CD4-positive, alpha-beta T cell treated with Interleukin-17A for 4 hours (primary cell): ENCODE results near the gene CLIC4.

ENCODE experiments used
- DNase-seq: peaks from one replicate; pipeline ENCODE4 v3.0.0-alpha.2; 2020; ENCODE audit warnings: mixed read lengths

CLIC4 gene

DNA sequence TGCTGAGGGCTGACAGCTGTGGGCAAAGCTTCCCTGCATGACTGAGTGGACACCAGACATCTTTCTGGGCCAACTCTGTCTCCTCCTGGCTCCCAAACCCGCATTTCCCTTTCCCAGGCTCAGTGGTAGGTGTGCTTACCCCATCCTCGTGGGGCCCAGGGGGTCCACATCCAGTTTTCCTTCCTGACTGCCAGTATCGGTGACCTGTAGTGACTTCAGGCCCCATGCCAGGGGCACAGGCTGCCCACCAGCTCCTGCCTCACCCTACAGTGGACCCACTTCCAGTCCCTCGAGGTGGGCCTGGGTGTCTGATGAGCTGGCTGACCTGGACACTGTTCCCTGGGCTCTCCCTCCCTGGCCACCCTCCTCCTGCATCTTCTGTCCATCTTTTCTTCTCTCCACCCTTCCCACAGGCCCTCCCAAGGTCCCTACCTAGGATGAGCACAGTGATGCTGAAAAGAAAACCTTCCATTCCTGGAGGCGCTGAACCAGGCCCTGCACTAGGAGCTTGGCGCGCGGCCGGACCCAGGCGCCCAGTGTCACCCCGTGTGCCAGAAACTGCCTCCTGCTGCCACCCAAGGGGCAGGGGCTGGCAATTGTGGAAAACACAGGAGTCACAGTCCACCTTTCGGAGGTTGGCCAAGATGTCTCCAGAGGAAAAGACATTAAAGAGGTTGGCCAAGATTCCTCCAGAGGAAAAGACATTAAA is 117.7 kb downstream of the CLIC4 start:
- DNase-seq = no peak

- no peak for DNase-seq
These were observed 119.1 kb downstream of the CLIC4 start for GRCh38 chr1:24864370-24864777.

- no peak for DNase-seq
These were observed 119.9 kb downstream of the CLIC4 start for GRCh38 chr1:24865168-24865567.

GRCh38 chr1:24865587-24865986 is 120.3 kb downstream of the CLIC4 start:
- DNase-seq = no peak

- DNase-seq = no peak
These were observed 121.2 kb downstream of the CLIC4 start for GRCh38 chr1:24866211-24867083.

GRCh38 chr1:24867084-24867870 is 122.0 kb downstream of the CLIC4 start:
- DNase-seq = no peak

DNA sequence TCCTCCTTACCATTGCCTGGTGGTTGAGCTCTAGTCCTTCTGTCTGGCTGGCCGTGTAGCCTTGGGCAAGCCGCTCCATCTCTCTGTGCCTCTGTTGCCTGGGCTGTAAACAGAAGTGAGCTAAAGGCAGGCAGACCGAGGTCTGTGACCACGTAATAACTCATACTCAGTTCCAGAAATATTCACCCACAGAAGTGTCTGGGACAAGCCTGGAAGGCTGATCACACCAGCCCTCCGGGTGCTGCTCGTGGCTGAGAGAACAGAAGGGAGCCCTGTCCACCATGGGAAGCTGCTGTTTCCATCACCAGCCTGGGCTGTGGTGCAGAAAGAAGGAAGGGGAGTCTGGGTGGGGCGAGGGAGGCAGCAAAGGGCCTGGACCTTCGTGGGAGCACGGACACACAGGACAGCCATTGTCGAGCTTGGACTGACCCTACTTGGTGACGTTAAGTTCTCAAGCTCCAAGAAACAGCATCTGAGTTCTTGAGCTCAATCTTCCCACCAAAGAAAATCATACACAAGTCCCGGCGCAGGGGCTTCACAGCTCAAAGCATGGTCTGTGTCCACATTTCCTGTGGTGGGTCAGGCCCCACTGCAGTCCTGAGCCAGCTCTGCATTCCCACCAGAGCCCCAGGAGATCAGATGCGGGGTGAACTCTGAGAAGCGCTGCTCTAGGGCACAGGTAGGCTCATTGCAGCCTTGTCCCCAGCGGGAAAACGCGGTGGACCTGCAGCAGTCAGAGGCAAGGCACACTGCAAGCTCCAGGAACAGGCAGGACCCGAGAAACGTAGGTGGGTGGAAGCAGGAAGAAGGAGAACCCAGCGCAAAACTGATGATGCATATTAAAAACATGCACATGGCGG is 123.0 kb downstream of the CLIC4 start:
- no peak for DNase-seq

DNA sequence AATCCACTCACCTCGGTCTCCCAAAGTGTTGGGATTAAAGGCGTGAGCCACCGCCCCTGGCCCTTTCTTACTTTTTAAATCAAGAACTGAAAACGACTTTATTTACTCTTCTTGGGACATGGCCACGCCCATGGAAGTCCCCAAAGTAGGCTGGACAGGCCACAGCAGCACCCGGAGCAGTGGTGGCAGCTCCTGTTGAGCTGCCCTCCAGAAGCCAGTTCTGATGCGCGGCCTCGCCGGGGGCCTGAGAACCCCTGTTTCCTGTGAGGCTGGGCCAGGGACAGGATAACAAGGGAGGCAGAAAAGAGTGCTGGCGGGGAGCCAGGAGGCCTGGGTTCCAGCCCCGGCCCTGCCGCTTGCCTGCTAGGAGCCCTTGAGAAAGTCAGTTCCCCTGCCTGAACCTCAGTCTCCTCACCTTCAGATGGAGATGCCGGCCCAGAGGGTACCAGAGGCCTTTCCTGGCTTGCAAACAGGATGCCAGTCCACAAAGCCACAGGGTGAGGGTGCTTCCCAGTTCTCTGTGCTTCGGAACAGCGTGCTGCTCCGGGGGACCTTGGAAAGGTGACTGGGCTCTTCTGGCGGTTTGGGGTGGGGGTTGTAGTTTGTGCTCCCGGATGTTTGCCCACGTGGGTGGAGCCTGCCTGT is 125.4 kb downstream of the CLIC4 start:
- DNase-seq = peak; percentile 43

- DNase-seq = no peak
These were observed 126.2 kb downstream of the CLIC4 start for GRCh38 chr1:24871306-24871901.

- DNase-seq = no peak
These were observed 127.0 kb downstream of the CLIC4 start for GRCh38 chr1:24872061-24872850.

DNA sequence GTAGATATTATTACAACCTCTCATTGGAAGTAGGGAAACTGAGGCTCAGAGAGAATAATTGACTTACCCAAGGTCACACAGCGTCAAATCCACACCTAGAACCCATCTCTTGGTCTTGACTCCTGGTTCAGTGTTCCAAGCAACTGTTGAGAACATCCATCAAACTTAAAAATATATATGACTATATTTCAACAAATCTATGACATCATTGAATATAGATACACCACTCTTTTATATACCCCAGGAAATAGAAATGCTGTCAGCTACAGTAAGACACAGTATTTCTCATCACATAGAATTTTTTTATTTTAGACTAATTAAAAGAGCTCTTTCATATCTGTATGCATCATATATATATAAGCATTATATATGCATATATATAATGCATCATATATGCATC is 127.9 kb downstream of the CLIC4 start:
- DNase-seq = no peak

GRCh38 chr1:24874056-24874455 is 128.8 kb downstream of the CLIC4 start:
- DNase-seq = no peak

DNA sequence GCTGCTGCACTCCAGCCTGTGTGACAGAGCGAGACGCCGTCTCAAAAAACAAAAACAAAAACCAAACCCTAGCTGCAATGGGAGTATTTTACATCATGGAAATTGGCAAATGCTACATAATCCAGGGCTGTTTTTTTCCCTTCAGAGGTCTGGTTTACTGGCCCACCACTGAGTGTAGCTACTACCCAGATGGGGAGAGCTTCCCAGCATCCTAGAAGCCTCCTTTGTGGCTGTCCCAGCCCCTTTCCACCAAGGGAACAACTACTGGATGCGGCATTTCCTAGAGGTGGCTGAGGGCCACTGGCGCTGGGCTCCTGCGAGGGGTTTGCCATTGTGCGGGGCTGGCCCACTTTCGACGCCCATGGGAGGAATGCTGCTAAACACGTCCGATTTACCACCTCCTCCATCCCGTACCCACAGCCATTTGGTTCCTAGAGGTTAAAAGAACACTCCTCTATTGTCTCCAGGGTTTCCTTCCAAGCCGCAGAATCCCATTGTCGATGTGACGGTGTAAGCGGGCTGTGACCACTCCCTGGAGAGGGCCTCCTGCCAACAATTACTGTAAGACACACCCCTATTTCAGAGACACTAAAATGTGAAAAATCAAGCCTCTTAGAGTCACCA is 129.5 kb downstream of the CLIC4 start:
- no peak for DNase-seq

DNA sequence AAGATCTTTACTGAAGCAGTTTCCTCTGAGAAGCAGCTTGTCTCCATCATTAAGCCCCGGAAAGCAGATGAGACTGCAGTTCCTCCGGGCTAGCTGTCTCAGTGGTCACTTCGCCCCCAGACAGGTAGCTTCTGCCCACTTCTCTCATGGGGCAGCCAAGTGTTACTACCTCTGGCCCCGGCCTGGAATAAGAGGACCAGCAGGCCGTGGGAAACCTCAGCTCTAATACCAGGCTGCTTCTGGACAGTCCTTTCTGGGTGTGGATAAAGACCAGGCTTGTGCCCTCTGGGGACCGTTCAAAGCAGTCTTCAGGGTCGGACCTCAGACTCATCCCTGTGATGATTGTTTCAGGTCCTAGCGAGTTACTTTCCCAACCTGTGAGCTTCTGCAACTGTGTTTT is 130.0 kb downstream of the CLIC4 start:
- DNase-seq = no peak

GRCh38 chr1:24875991-24876506 is 130.8 kb downstream of the CLIC4 start:
- DNase-seq = no peak

- DNase-seq = no peak
These were observed 132.8 kb downstream of the CLIC4 start for GRCh38 chr1:24878045-24878444.

GRCh38 chr1:24878775-24879742 is 133.8 kb downstream of the CLIC4 start:
- no peak for DNase-seq

- no peak for DNase-seq
These were observed 135.8 kb downstream of the CLIC4 start for GRCh38 chr1:24881034-24881433.

GRCh38 chr1:24884751-24885150 is 139.5 kb downstream of the CLIC4 start:
- no peak for DNase-seq
